ENCODE data around the gene KIF6. TPM values are rescaled to one million over a fixed set of nuclear protein-coding genes. Genes with fewer than 3 reads are reported as not detected.

KIF6 gene
- total RNA-seq, 1 experiment from 2014 or later, result not detected

DNA sequence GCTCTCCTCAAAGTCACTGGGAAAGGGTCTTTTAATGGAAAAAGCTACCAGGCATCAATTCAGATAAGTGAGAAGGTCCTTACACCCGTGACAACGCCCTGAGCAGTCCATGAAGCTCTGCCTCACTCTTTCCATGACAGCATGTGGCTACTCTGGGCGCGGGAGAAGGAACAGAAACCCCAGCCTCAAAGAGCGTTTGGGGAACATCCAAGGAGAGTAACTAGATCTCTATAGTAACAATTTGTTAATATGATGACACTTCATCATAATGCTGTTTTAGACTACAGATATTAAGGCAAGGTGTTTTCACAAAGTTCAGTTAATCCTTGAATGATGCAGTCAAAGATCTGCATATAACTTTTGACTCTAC is 55.2 kb downstream of the KIF6 start:
- peaks cover 47% of the 10 kb centered on the region for H3K27me3 ChIP-seq (ENCODE audit: insufficient read depth, low read length)
- no peak for ATAC-seq
- TF ChIP-seq CBX3 (IDR thresholded peaks at IDR 0.05; ENCODE audit: low read depth), result no peak
- TF ChIP-seq EZH2phosphoT487 (IDR thresholded peaks at IDR 0.05; ENCODE audit: borderline replicate concordance), result no peak
- TF ChIP-seq SRF (IDR thresholded peaks at IDR 0.05; ENCODE audit: low read depth), result no peak
- TF ChIP-seq, protein P1, sequence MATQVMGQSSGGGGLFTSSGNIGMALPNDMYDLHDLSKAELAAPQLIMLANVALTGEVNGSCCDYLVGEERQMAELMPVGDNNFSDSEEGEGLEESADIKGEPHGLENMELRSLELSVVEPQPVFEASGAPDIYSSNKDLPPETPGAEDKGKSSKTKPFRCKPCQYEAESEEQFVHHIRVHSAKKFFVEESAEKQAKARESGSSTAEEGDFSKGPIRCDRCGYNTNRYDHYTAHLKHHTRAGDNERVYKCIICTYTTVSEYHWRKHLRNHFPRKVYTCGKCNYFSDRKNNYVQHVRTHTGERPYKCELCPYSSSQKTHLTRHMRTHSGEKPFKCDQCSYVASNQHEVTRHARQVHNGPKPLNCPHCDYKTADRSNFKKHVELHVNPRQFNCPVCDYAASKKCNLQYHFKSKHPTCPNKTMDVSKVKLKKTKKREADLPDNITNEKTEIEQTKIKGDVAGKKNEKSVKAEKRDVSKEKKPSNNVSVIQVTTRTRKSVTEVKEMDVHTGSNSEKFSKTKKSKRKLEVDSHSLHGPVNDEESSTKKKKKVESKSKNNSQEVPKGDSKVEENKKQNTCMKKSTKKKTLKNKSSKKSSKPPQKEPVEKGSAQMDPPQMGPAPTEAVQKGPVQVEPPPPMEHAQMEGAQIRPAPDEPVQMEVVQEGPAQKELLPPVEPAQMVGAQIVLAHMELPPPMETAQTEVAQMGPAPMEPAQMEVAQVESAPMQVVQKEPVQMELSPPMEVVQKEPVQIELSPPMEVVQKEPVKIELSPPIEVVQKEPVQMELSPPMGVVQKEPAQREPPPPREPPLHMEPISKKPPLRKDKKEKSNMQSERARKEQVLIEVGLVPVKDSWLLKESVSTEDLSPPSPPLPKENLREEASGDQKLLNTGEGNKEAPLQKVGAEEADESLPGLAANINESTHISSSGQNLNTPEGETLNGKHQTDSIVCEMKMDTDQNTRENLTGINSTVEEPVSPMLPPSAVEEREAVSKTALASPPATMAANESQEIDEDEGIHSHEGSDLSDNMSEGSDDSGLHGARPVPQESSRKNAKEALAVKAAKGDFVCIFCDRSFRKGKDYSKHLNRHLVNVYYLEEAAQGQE (IDR thresholded peaks at IDR 0.05; ENCODE audit: low read depth), result no peak
- no peak for TF ChIP-seq SIN3A (IDR thresholded peaks at IDR 0.05; ENCODE audit: low read depth)
- TF ChIP-seq EZH2 (IDR thresholded peaks at IDR 0.05), result no peak
- no peak for TF ChIP-seq JUND (IDR thresholded peaks at IDR 0.05)
- no peak for TF ChIP-seq TCF7L2 (IDR thresholded peaks at IDR 0.05; ENCODE audit: borderline replicate concordance, extremely low read depth, insufficient read depth, insufficient read length)
- no peak for TF ChIP-seq ZFX (IDR thresholded peaks at IDR 0.05)
- TF ChIP-seq, protein P2, sequence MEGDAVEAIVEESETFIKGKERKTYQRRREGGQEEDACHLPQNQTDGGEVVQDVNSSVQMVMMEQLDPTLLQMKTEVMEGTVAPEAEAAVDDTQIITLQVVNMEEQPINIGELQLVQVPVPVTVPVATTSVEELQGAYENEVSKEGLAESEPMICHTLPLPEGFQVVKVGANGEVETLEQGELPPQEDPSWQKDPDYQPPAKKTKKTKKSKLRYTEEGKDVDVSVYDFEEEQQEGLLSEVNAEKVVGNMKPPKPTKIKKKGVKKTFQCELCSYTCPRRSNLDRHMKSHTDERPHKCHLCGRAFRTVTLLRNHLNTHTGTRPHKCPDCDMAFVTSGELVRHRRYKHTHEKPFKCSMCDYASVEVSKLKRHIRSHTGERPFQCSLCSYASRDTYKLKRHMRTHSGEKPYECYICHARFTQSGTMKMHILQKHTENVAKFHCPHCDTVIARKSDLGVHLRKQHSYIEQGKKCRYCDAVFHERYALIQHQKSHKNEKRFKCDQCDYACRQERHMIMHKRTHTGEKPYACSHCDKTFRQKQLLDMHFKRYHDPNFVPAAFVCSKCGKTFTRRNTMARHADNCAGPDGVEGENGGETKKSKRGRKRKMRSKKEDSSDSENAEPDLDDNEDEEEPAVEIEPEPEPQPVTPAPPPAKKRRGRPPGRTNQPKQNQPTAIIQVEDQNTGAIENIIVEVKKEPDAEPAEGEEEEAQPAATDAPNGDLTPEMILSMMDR (IDR thresholded peaks at IDR 0.05 in 2 of 3, conservative IDR thresholded peaks at IDR 0.05 in 1 of 3; ENCODE audit: borderline replicate concordance in 1 of 3, insufficient read depth in 1 of 3, low read depth in 2 of 3, low read length in 2 of 3), result no peak
- TF ChIP-seq ZBTB33 (IDR thresholded peaks at IDR 0.05; ENCODE audit: extremely low read depth, insufficient replicate concordance, low read length), result no peak
- TF ChIP-seq POLR2A (IDR thresholded peaks at IDR 0.05; ENCODE audit: borderline replicate concordance, extremely low read depth, insufficient read depth, insufficient read length), result no peak
- no peak for TF ChIP-seq SP1 (IDR thresholded peaks at IDR 0.05; ENCODE audit: low read depth)
- no peaks in the 10 kb centered on the region for H3K9me2 ChIP-seq (ENCODE audit: insufficient read depth)
- no peaks in the 10 kb centered on the region for H3K79me2 ChIP-seq (ENCODE audit: insufficient read depth, low read length)
- no peaks in the 10 kb centered on the region for H4K20me1 ChIP-seq (ENCODE audit: insufficient read depth)
- no peaks in the 10 kb centered on the region for H3K9me3 ChIP-seq (ENCODE audit: control insufficient read depth in 1 of 2, insufficient read depth in 1 of 2, low read depth in 1 of 2, low read length in 2 of 2)
- ChIA-PET POLR2A (no interaction called here), CTCF (no interaction called here), RAD21 (ENCODE audit: low non-redundant PET in 1 of 2, low total read pairs in 2 of 2, uncharacterized antibody in 2 of 2, unreplicated experiment in 2 of 2) (no interaction called here)
- no TSS peak for BruUV-seq (replicated peaks)
- H3K4me3 ChIP-seq (replicated peaks in 1 of 2; ENCODE audit: low read depth in 1 of 2, low read length in 2 of 2), result no peak overlapping the region
- no peak overlapping the region for H3K9ac ChIP-seq (ENCODE audit: low read length)
- H3K36me3 ChIP-seq (ENCODE audit: control insufficient read depth in 1 of 2, insufficient read depth in 2 of 2, low read length in 2 of 2), result no peaks in the 10 kb centered on the region
- no peak for DNase-seq (ENCODE audit: low read depth, low spot score)
- intact Hi-C loops (cut with micrococcal nuclease), result no loop called here
- H3K27ac ChIP-seq (ENCODE audit: low read depth, low read length), result no peak overlapping the region
- no peak overlapping the region for H3K4me2 ChIP-seq (ENCODE audit: low read length)
- no peak overlapping the region for H2AFZ ChIP-seq (ENCODE audit: low read depth, low read length, poor library complexity, severe bottlenecking)
- H3K4me1 ChIP-seq (ENCODE audit: control insufficient read depth in 1 of 2, insufficient read depth in 2 of 2, low read length in 2 of 2), result no peaks in the 10 kb centered on the region
